Kidney epithelial cell (primary cell): ENCODE results near the gene PSPH. TPM values are rescaled to one million over a fixed set of nuclear protein-coding genes. Genes with fewer than 3 reads are reported as not detected.
A peak's percentile ranks its signal among the peaks of the same experiment; 100 is the strongest.
"Not testable (repeated sequence)": the region's sequence is repeated elsewhere in the genome, so short reads cannot be mapped to it uniquely, and the experiment has no call there.

Experiments
- DNase-seq: peaks from one replicate; pipeline ENCODE4 v3.0.0-alpha.2; 2010; ENCODE audit warnings: low read depth
- H3K27me3 ChIP-seq: 2 replicates; pipeline ENCODE4 v1.6.0; 2011; ENCODE audit warnings: low read length; ENCODE audit not compliant: control insufficient read depth, insufficient read depth
- H3K36me3 ChIP-seq: 2 replicates; pipeline ENCODE4 v1.5.1; 2011; ENCODE audit warnings: low read length; ENCODE audit not compliant: control insufficient read depth, insufficient read depth
- H3K4me3 ChIP-seq: 2 replicates; pipeline ENCODE4 v1.5.1; 2011; ENCODE audit warnings: low read depth, mild to moderate bottlenecking, control low read depth, low read length
- total RNA-seq: library from RNA; depleted of rRNA; stranded (reverse); fragments of >200 nt; gene quantifications from 2 replicates; pipeline ENCODE4 v1.2.3, GENCODE V29; 2015
- TF ChIP-seq, protein P1 (sequence below): IDR thresholded peaks from 2 replicates; pipeline ENCODE4 v1.5.1; 2011; ENCODE audit warnings: mild to moderate bottlenecking, moderate library complexity, low read length, control low read depth, inconsistent platforms; ENCODE audit not compliant: insufficient read depth, poor library complexity, severe bottlenecking

Gene PSPH
- total RNA-seq, 1 donor from 2014 or later = 81.4 TPM

DNA sequence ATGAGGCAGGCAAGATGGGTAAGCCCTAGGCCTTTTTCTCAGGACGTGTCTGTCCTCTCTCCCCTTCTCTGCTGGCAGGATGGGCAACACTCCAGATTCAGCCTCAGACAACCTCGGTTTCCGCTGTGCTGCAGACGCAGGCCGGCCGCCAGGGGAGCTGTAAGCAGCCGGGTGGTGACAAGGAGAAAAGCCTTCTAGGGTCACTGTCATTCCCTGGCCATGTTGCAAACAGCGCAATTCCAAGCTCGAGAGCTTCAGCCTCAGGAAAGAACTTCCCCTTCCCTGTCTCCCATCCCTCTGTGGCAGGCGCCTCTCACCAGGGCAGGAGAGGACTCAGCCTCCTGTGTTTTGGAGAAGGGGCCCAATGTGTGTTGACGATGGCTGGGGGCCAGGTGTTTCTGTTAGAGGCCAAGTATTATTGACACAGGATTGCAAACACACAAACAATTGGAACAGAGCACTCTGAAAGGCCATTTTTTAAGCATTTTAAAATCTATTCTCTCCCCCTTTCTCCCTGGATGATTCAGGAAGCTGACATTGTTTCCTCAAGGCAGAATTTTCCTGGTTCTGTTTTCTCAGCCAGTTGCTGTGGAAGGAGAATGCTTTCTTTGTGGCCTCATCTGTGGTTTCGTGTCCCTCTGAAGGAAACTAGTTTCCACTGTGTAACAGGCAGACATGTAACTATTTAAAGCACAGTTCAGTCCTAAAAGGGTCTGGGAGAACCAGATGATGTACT is 28.4 kb upstream of the PSPH start:
- H3K36me3 ChIP-seq = peaks cover 2% of the 10 kb centered on the region
- no peak overlapping the region for H3K4me3 ChIP-seq
- TF ChIP-seq, protein P1, sequence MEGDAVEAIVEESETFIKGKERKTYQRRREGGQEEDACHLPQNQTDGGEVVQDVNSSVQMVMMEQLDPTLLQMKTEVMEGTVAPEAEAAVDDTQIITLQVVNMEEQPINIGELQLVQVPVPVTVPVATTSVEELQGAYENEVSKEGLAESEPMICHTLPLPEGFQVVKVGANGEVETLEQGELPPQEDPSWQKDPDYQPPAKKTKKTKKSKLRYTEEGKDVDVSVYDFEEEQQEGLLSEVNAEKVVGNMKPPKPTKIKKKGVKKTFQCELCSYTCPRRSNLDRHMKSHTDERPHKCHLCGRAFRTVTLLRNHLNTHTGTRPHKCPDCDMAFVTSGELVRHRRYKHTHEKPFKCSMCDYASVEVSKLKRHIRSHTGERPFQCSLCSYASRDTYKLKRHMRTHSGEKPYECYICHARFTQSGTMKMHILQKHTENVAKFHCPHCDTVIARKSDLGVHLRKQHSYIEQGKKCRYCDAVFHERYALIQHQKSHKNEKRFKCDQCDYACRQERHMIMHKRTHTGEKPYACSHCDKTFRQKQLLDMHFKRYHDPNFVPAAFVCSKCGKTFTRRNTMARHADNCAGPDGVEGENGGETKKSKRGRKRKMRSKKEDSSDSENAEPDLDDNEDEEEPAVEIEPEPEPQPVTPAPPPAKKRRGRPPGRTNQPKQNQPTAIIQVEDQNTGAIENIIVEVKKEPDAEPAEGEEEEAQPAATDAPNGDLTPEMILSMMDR = no peak
- no peak for DNase-seq
- H3K27me3 ChIP-seq = no peaks in the 10 kb centered on the region

DNA sequence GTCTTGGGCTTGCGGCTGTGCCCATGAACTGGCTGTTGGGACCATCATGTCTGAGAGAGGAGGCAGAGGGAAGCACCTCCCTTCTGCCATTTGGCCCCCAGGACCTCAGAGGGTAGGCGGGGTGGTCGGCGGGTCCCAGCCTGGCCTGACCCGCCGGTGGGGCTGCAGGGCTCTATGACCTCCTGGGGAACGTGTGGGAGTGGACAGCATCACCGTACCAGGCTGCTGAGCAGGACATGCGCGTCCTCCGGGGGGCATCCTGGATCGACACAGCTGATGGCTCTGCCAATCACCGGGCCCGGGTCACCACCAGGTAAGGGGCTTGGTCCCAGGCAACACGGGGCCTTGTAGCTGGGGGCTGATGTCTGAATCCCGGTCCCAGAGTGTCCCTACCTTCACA is 27.0 kb upstream of the PSPH start:
- no peak for DNase-seq
- Histone ChIP-seq H3K27me3 (no peaks in the 10 kb centered on the region), H3K36me3 (peaks cover 2% of the 10 kb centered on the region), H3K4me3 (no peak overlapping the region)
- TF ChIP-seq, protein P1 = no peak

DNA sequence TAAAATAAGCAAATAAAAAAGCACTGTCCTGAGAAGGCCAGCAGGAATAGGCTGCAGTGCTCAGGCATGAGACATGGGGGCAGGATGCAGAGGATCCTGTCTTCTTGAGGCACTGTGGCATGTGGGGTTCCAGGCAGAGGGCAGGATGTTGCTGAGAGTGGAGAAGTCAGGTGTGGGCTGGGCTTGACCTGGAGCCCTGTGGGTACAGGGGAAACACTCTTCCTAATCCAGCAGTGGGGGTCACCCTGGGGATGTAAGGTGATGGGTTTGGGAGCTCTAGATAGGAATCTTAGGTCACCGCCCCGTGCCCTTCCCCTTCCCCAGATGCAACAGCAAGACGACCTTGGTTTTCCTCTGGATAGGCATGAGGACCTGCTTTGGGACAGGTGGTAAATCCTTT is 26.4 kb upstream of the PSPH start:
- no peak for DNase-seq
- peaks cover 2% of the 10 kb centered on the region for H3K36me3 ChIP-seq
- TF ChIP-seq, protein P1 = no peak

DNA sequence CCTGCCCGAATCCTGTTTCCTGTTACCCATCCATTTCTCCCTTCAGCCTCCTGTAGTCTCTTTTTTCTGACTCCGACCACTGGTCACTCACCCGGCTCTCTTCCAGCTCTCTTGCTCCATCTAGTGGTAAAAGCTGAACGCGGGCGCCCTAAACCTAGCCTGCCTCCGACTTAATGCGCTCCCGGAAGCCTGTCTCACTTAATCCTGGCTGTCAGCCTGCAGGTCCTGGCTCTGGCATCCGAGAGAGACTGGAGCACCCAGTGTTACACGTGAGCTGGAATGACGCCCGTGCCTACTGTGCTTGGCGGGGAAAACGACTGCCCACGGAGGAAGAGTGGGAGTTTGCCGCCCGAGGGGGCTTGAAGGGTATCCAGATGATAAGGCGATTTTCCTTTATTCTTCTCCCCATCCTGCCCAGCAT is 23.1 kb upstream of the PSPH start:
- Histone ChIP-seq H3K27me3 (no peaks in the 10 kb centered on the region), H3K4me3 (no peak overlapping the region), H3K36me3 (peaks cover 2% of the 10 kb centered on the region)
- TF ChIP-seq, protein P1 = peak; percentile 92
- peak; percentile 39 for DNase-seq

More for the DNA sequence above, 26.4 kb upstream of the PSPH start:
- no peak overlapping the region for H3K4me3 ChIP-seq
- H3K27me3 ChIP-seq = no peaks in the 10 kb centered on the region

DNA sequence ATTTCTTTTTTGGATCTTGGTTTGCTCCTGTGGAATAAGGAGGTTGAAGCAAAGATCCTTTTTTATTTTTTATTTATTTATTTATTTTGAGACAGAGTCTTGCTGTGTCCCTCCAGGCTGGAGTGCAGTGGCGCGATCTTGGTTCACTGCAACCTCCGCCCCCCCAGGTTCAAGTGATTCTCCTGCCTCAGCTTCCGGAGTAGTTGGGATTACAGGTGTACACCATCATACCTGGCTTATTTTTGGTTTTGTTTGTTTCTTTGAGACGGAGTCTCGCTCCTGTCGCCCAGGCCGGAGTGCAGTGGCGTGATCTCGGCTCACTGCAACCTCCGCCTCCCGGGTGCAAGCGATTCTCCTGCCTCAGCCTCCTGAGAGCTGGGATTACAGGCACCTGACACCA is 15.1 kb upstream of the PSPH start:
- not testable (repeated sequence) for H3K4me3 ChIP-seq, H3K36me3 ChIP-seq, H3K27me3 ChIP-seq, DNase-seq

DNA sequence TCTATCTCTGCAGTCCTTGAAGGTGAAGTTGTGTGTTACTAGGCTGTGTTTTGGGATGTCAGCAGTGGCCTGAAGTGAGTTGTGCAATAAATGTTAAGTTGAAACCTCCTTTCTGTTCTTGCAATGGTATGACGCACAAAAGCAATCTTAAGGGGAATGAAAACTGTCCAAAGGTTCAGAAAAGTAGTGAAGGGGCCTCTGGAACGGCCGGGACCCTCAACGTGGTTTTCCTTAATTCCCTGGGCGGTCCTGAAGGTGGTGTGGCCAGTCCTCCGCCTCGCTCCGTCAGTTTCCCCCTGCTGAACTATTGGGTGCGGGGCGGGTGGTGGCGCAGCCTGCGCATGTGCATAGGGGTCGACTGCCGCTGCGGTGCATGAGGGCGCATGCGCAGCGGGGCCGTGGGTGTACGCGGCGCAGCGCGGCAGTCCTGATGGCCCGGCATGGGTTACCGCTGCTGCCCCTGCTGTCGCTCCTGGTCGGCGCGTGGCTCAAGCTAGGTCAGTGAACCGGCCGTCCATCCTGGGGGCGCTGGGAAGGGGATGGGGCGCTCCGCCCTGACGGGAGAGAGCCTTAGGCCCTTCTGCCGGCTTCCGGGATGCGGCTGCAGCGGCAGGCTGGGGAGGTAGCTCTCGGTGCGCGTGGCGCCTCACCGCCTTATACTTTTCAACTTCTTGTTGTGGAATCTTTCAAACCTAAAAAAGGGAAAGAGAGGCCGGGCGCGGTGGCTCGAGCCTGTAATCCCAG is 12.8 kb upstream of the PSPH start, which contains the start of gene SUMF2:
Gene SUMF2 (plus strand): TSS at position 405 of the 744 bp plus-strand sequence. CDS start 26 bp downstream, at position 431.
- Histone ChIP-seq H3K27me3 (no peaks in the 10 kb centered on the region), H3K36me3 (no peaks in the 10 kb centered on the region), H3K4me3 (peak within 1 kb of the TSS; percentile 76)
- TF ChIP-seq, protein P1 = no peak
- DNase-seq = no peak
